MM.1S (cell line): ENCODE data around the gene GAGE12F.
"Not testable (repeated sequence)": the region's sequence is repeated elsewhere in the genome, so short reads cannot be mapped to it uniquely, and the experiment has no call there.

Experiments used
- CTCF ChIP-seq: fragments of 300-600 bp; sonication (generic); IDR thresholded peaks from 2 replicates; pipeline ENCODE4 v1.5.1; 2016; ENCODE audit warnings: antibody characterized with exemption, low read length, mixed read lengths
- EZH2 ChIP-seq: fragments of 300-600 bp; sonication (generic); optimal IDR thresholded peaks from 2 replicates; pipeline ENCODE3; 2017; ENCODE audit warnings: low read depth, mild to moderate bottlenecking, antibody characterized with exemption, low read length, mixed read lengths

- not testable (repeated sequence) for TF ChIP-seq CTCF, EZH2
Measured at GRCh38 chrX:49579649-49580048, 19.0 kb downstream of the GAGE12F start, which contains the start of gene GAGE12H.
